Central memory CD8-positive, alpha-beta T cell (primary cell): ENCODE results near the gene CLGN.

Experiments used
- ATAC-seq: fragments of 150-1000 bp; cut with Tn5 transposase; replicated peaks from 2 replicates; pipeline ENCODE4 v1.10.0; 2022; ENCODE audit warnings: mild to moderate bottlenecking, moderate FRiP score, moderate number of reproducible peaks; ENCODE audit not compliant: poor library complexity, severe bottlenecking; ENCODE audit errors: extremely low read depth
- DNase-seq, 2 donors: peaks; one replicate each; pipeline ENCODE4 v3.0.0; 2021; ENCODE audit warnings: low spot score in 2 of 2
- H3K27ac Mint-ChIP-seq: one replicate; pipeline ENCODE4 v1.8.0; 2022; ENCODE audit warnings: low read depth, mild to moderate bottlenecking, moderate library complexity, mixed read lengths
- H3K27me3 Mint-ChIP-seq: one replicate; pipeline ENCODE4 v1.8.0; 2022; ENCODE audit warnings: mixed read lengths
- H3K36me3 Mint-ChIP-seq: one replicate; pipeline ENCODE4 v1.8.0; 2022; ENCODE audit warnings: mild to moderate bottlenecking, moderate library complexity, mixed read lengths; ENCODE audit not compliant: insufficient read depth
- H3K4me1 Mint-ChIP-seq: one replicate; pipeline ENCODE4 v1.8.0; 2022; ENCODE audit warnings: mixed read lengths
- H3K4me3 Mint-ChIP-seq: one replicate; pipeline ENCODE4 v1.8.0; 2022; ENCODE audit warnings: mild to moderate bottlenecking, moderate library complexity, mixed read lengths
- H3K9me3 Mint-ChIP-seq: one replicate; pipeline ENCODE4 v1.8.0; 2022; ENCODE audit warnings: mixed read lengths

Gene CLGN

GRCh38 chr4:140368686-140369085, 58.8 kb downstream of the CLGN start:
- DNase-seq: no peak
- no peaks in the 10 kb centered on the region for H3K4me1 Mint-ChIP-seq
- H3K27ac Mint-ChIP-seq: no peak overlapping the region
- no peaks in the 10 kb centered on the region for H3K27me3 Mint-ChIP-seq
- no peak overlapping the region for H3K4me3 Mint-ChIP-seq
- no peaks in the 10 kb centered on the region for H3K36me3 Mint-ChIP-seq
- ATAC-seq: no peak
- H3K9me3 Mint-ChIP-seq: no peaks in the 10 kb centered on the region

- Mint-ChIP-seq H3K27ac (no peak overlapping the region), H3K36me3 (no peaks in the 10 kb centered on the region), H3K4me1 (no peaks in the 10 kb centered on the region), H3K9me3 (no peaks in the 10 kb centered on the region), H3K27me3 (no peaks in the 10 kb centered on the region), H3K4me3 (no peak overlapping the region)
- no peak for ATAC-seq
- DNase-seq: no peak
These were observed 59.7 kb downstream of the CLGN start for GRCh38 chr4:140367738-140368137.

GRCh38 chr4:140363558-140363957, 63.9 kb downstream of the CLGN start:
- H3K4me1 Mint-ChIP-seq: peaks cover 4% of the 10 kb centered on the region
- no peaks in the 10 kb centered on the region for H3K9me3 Mint-ChIP-seq
- no peaks in the 10 kb centered on the region for H3K36me3 Mint-ChIP-seq
- ATAC-seq: no peak
- H3K4me3 Mint-ChIP-seq: no peak overlapping the region
- H3K27me3 Mint-ChIP-seq: peaks cover 9% of the 10 kb centered on the region
- H3K27ac Mint-ChIP-seq: no peak overlapping the region
- no peak for DNase-seq

GRCh38 chr4:140363051-140363450, 64.4 kb downstream of the CLGN start:
- H3K4me1 Mint-ChIP-seq: peaks cover 4% of the 10 kb centered on the region

GRCh38 chr4:140361099-140361498, 66.3 kb downstream of the CLGN start:
- H3K4me3 Mint-ChIP-seq: no peak overlapping the region
- peaks cover 4% of the 10 kb centered on the region for H3K4me1 Mint-ChIP-seq

More at GRCh38 chr4:140363051-140363450, 64.4 kb downstream of the CLGN start:
- no peak overlapping the region for H3K27ac Mint-ChIP-seq
- H3K27me3 Mint-ChIP-seq: peaks cover 12% of the 10 kb centered on the region
- H3K9me3 Mint-ChIP-seq: no peaks in the 10 kb centered on the region
- ATAC-seq (no peak), DNase-seq (no peak)
- H3K4me3 Mint-ChIP-seq: no peak overlapping the region
- no peaks in the 10 kb centered on the region for H3K36me3 Mint-ChIP-seq

GRCh38 chr4:140359562-140360427, 67.7 kb downstream of the CLGN start:
- DNase-seq (peak; percentile 50 to 60), ATAC-seq (peak; percentile 85)
- Mint-ChIP-seq H3K27me3 (peaks cover 41% of the 10 kb centered on the region), H3K4me1 (peaks cover 4% of the 10 kb centered on the region), H3K27ac (no peak overlapping the region), H3K4me3 (no peak overlapping the region), H3K9me3 (no peaks in the 10 kb centered on the region), H3K36me3 (no peaks in the 10 kb centered on the region)

More at GRCh38 chr4:140361099-140361498, 66.3 kb downstream of the CLGN start:
- Mint-ChIP-seq H3K27me3 (peaks cover 32% of the 10 kb centered on the region), H3K27ac (no peak overlapping the region), H3K9me3 (no peaks in the 10 kb centered on the region), H3K36me3 (no peaks in the 10 kb centered on the region)
- ATAC-seq: no peak
- DNase-seq: no peak

- H3K4me3 Mint-ChIP-seq: no peak overlapping the region
- no peak overlapping the region for H3K27ac Mint-ChIP-seq
- no peak for ATAC-seq
- peaks cover 41% of the 10 kb centered on the region for H3K27me3 Mint-ChIP-seq
- no peaks in the 10 kb centered on the region for H3K9me3 Mint-ChIP-seq
- H3K4me1 Mint-ChIP-seq: peaks cover 9% of the 10 kb centered on the region
- H3K36me3 Mint-ChIP-seq: no peaks in the 10 kb centered on the region
- no peak for DNase-seq
These were observed 69.2 kb downstream of the CLGN start for GRCh38 chr4:140358281-140358680.

- no peak overlapping the region for H3K27ac Mint-ChIP-seq
- no peaks in the 10 kb centered on the region for H3K9me3 Mint-ChIP-seq
- no peaks in the 10 kb centered on the region for H3K36me3 Mint-ChIP-seq
- H3K4me1 Mint-ChIP-seq: peaks cover 9% of the 10 kb centered on the region
- no peak for ATAC-seq
- no peak for DNase-seq
- H3K4me3 Mint-ChIP-seq: no peak overlapping the region
- H3K27me3 Mint-ChIP-seq: peaks cover 41% of the 10 kb centered on the region
These were observed 69.6 kb downstream of the CLGN start for GRCh38 chr4:140357868-140358267.

- Mint-ChIP-seq H3K27ac (no peak overlapping the region), H3K4me3 (no peak overlapping the region), H3K36me3 (peaks cover 2% of the 10 kb centered on the region), H3K4me1 (peaks cover 9% of the 10 kb centered on the region), H3K9me3 (no peaks in the 10 kb centered on the region), H3K27me3 (peaks cover 57% of the 10 kb centered on the region)
- ATAC-seq: no peak
- no peak for DNase-seq
These were observed 72.2 kb downstream of the CLGN start for GRCh38 chr4:140355288-140355687.

GRCh38 chr4:140353786-140354185, 73.7 kb downstream of the CLGN start:
- no peak overlapping the region for H3K27ac Mint-ChIP-seq
- DNase-seq (no peak), ATAC-seq (no peak)
- peaks cover 5% of the 10 kb centered on the region for H3K4me1 Mint-ChIP-seq
- H3K36me3 Mint-ChIP-seq: peaks cover 2% of the 10 kb centered on the region
- H3K9me3 Mint-ChIP-seq: no peaks in the 10 kb centered on the region
- peaks cover 64% of the 10 kb centered on the region for H3K27me3 Mint-ChIP-seq
- H3K4me3 Mint-ChIP-seq: no peak overlapping the region

- no peak for DNase-seq
- Mint-ChIP-seq H3K27ac (no peak overlapping the region), H3K4me3 (no peak overlapping the region), H3K36me3 (peaks cover 2% of the 10 kb centered on the region), H3K9me3 (no peaks in the 10 kb centered on the region), H3K27me3 (peaks cover 56% of the 10 kb centered on the region), H3K4me1 (peaks cover 5% of the 10 kb centered on the region)
- no peak for ATAC-seq
These were observed 76.1 kb downstream of the CLGN start for GRCh38 chr4:140351093-140352075.

- Mint-ChIP-seq H3K9me3 (no peaks in the 10 kb centered on the region), H3K27me3 (peaks cover 49% of the 10 kb centered on the region), H3K4me1 (peaks cover 5% of the 10 kb centered on the region), H3K27ac (no peak overlapping the region), H3K4me3 (no peak overlapping the region), H3K36me3 (peaks cover 2% of the 10 kb centered on the region)
- no peak for DNase-seq
- no peak for ATAC-seq
These were observed 77.6 kb downstream of the CLGN start for GRCh38 chr4:140349816-140350215.
